K562 (cell line): Measurements from ENCODE around the gene C19orf18. TPM values are rescaled to one million over a fixed set of nuclear protein-coding genes. Genes with fewer than 3 reads are reported as not detected.

ENCODE experiments used
- ATF3 ChIP-seq, 2 experiments: fragments of 450-650 bp in 1 of 2; sonication (generic) in 1 of 2; formaldehyde crosslinking in 1 of 2; IDR thresholded peaks in 1 of 2; conservative IDR thresholded peaks in 1 of 2; 2 replicates each; pipeline versions ENCODE4 v1.6.1 to v1.8.1; 2016 to 2023; ENCODE audit warnings: mild to moderate bottlenecking in 2 of 2, moderate library complexity in 2 of 2, inconsistent platforms in 1 of 2, missing genetic modification reagents in 1 of 2
- polyA plus RNA-seq, 8 experiments: library from polyadenylated mRNA; depleted of rRNA in 4 of 8; stranded (reverse) in 5 of 8; unstranded in 3 of 8; fragments of >200 nt; fragmentation: Nextera tagmentation in 2 of 8; fragmentation: Illumina TruSeq in 1 of 8; extraction: Ambion mirVana in 2 of 8; extraction: Trizol in 1 of 8; gene quantifications; 2 replicates each; pipeline versions ENCODE4 v1.2.1 to v1.2.3, GENCODE V29; 2011 to 2014; ENCODE audit warnings: inconsistent platforms in 1 of 8, missing spikeins in 1 of 8
- total RNA-seq, 7 experiments: library from RNA; depleted of rRNA in 6 of 7; stranded (reverse); fragments of >200 nt in 6 of 7; fragmentation: Illumina TruSeq in 2 of 7; extraction: Trizol in 2 of 7; gene quantifications; 2 replicates each; pipeline versions ENCODE4 v1.2.1 to v1.2.3, GENCODE V29; 2011 to 2021; ENCODE audit warnings: low replicate concordance in 1 of 7
- TF ChIP-seq, protein P1 (sequence below): fragments of 450-650 bp; IDR thresholded peaks from 2 replicates; pipeline ENCODE4 v1.6.1; 2016; ENCODE audit warnings: mild to moderate bottlenecking, moderate library complexity

C19orf18 gene
- total and polyA plus RNA-seq, 9 of the 15 experiments (the other 6 are each of a cell fraction or from before 2014, with no cell fraction given) = not detected

DNA sequence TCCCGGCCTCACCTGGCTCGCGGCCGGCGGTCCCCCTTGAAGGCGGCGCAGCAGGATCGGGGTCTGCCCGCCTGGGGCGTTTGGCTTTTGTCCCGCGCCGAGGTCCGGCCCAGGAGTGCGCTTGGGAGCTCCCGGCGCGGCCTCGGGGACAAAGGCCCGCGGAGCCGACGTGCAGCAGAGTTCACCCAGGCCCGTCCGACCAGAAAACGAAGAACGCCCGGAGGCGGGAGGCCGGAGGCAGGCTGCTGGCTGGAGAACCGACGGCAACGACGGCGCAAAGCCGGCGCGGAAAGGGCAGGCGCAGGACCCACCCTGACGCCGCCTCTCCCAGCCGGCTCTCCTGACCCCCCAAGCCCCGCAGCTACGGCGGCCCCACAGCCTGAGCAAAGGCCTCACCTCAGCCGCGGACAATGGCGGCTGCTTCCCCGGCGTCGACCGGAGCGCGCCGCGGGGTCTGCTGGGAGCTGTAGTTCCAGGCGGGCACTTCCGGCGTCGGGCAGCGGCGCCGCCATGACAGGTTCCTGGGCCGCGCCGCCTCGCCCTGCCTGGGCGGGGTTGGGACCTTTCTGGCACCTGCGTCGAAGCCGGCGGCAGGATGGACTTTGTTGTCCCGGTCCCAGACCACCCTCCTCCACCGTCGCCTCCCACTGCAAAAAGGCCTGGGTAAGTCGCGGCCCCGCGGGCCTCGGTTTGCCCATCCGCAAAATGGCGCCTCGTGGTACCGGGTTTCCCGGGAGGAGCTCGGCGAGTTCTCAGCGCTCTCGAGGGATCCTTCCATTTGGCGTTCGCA lies 28.2 kb upstream of the C19orf18 start, which contains the start of gene ZNF606 (continued):
- TF ChIP-seq, protein P1, sequence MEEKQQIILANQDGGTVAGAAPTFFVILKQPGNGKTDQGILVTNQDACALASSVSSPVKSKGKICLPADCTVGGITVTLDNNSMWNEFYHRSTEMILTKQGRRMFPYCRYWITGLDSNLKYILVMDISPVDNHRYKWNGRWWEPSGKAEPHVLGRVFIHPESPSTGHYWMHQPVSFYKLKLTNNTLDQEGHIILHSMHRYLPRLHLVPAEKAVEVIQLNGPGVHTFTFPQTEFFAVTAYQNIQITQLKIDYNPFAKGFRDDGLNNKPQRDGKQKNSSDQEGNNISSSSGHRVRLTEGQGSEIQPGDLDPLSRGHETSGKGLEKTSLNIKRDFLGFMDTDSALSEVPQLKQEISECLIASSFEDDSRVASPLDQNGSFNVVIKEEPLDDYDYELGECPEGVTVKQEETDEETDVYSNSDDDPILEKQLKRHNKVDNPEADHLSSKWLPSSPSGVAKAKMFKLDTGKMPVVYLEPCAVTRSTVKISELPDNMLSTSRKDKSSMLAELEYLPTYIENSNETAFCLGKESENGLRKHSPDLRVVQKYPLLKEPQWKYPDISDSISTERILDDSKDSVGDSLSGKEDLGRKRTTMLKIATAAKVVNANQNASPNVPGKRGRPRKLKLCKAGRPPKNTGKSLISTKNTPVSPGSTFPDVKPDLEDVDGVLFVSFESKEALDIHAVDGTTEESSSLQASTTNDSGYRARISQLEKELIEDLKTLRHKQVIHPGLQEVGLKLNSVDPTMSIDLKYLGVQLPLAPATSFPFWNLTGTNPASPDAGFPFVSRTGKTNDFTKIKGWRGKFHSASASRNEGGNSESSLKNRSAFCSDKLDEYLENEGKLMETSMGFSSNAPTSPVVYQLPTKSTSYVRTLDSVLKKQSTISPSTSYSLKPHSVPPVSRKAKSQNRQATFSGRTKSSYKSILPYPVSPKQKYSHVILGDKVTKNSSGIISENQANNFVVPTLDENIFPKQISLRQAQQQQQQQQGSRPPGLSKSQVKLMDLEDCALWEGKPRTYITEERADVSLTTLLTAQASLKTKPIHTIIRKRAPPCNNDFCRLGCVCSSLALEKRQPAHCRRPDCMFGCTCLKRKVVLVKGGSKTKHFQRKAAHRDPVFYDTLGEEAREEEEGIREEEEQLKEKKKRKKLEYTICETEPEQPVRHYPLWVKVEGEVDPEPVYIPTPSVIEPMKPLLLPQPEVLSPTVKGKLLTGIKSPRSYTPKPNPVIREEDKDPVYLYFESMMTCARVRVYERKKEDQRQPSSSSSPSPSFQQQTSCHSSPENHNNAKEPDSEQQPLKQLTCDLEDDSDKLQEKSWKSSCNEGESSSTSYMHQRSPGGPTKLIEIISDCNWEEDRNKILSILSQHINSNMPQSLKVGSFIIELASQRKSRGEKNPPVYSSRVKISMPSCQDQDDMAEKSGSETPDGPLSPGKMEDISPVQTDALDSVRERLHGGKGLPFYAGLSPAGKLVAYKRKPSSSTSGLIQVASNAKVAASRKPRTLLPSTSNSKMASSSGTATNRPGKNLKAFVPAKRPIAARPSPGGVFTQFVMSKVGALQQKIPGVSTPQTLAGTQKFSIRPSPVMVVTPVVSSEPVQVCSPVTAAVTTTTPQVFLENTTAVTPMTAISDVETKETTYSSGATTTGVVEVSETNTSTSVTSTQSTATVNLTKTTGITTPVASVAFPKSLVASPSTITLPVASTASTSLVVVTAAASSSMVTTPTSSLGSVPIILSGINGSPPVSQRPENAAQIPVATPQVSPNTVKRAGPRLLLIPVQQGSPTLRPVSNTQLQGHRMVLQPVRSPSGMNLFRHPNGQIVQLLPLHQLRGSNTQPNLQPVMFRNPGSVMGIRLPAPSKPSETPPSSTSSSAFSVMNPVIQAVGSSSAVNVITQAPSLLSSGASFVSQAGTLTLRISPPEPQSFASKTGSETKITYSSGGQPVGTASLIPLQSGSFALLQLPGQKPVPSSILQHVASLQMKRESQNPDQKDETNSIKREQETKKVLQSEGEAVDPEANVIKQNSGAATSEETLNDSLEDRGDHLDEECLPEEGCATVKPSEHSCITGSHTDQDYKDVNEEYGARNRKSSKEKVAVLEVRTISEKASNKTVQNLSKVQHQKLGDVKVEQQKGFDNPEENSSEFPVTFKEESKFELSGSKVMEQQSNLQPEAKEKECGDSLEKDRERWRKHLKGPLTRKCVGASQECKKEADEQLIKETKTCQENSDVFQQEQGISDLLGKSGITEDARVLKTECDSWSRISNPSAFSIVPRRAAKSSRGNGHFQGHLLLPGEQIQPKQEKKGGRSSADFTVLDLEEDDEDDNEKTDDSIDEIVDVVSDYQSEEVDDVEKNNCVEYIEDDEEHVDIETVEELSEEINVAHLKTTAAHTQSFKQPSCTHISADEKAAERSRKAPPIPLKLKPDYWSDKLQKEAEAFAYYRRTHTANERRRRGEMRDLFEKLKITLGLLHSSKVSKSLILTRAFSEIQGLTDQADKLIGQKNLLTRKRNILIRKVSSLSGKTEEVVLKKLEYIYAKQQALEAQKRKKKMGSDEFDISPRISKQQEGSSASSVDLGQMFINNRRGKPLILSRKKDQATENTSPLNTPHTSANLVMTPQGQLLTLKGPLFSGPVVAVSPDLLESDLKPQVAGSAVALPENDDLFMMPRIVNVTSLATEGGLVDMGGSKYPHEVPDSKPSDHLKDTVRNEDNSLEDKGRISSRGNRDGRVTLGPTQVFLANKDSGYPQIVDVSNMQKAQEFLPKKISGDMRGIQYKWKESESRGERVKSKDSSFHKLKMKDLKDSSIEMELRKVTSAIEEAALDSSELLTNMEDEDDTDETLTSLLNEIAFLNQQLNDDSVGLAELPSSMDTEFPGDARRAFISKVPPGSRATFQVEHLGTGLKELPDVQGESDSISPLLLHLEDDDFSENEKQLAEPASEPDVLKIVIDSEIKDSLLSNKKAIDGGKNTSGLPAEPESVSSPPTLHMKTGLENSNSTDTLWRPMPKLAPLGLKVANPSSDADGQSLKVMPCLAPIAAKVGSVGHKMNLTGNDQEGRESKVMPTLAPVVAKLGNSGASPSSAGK = no peak
- TF ChIP-seq ATF3 (IDR thresholded peaks at IDR 0.05) (no peak), ATF3 (CRISPR knock-in tag; conservative IDR thresholded peaks at IDR 0.05) (no peak)
